ENCODE data around the gene TRABD2B. TPM values are rescaled to one million over a fixed set of nuclear protein-coding genes. Genes with fewer than 3 reads are reported as not detected.
A peak's percentile ranks its signal among the peaks of the same experiment; 100 is the strongest.

The TRABD2B gene
- total and polyA plus RNA-seq, 2 of the 13 experiments (the other 11 are each of a cell fraction or from before 2014, with no cell fraction given) = 0.04 TPM; not detected in 1

- TF ChIP-seq CAMTA2 (CRISPR knock-in tag; IDR thresholded peaks at IDR 0.05; ENCODE audit: borderline replicate concordance) = no peak
- TF ChIP-seq, protein P1, sequence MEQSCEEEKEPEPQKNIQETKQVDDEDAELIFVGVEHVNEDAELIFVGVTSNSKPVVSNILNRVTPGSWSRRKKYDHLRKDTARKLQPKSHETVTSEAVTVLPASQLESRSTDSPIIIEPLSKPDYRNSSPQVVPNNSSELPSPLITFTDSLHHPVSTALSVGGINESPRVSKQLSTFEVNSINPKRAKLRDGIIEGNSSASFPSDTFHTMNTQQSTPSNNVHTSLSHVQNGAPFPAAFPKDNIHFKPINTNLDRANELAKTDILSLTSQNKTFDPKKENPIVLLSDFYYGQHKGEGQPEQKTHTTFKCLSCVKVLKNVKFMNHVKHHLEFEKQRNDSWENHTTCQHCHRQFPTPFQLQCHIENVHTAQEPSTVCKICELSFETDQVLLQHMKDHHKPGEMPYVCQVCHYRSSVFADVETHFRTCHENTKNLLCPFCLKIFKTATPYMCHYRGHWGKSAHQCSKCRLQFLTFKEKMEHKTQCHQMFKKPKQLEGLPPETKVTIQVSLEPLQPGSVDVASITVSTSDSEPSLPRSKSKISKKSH (CRISPR knock-in tag; IDR thresholded peaks at IDR 0.05; ENCODE audit: borderline replicate concordance) = no peak; the same call in 1 of the 2 replicates
- TF ChIP-seq, protein P2, sequence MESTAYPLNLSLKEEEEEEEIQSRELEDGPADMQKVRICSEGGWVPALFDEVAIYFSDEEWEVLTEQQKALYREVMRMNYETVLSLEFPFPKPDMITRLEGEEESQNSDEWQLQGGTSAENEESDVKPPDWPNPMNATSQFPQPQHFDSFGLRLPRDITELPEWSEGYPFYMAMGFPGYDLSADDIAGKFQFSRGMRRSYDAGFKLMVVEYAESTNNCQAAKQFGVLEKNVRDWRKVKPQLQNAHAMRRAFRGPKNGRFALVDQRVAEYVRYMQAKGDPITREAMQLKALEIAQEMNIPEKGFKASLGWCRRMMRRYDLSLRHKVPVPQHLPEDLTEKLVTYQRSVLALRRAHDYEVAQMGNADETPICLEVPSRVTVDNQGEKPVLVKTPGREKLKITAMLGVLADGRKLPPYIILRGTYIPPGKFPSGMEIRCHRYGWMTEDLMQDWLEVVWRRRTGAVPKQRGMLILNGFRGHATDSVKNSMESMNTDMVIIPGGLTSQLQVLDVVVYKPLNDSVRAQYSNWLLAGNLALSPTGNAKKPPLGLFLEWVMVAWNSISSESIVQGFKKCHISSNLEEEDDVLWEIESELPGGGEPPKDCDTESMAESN (CRISPR knock-in tag; conservative IDR thresholded peaks at IDR 0.05) = no peak
- no peak for TF ChIP-seq TBX3 (IDR thresholded peaks at IDR 0.05; ENCODE audit: borderline replicate concordance)
- TF ChIP-seq CSRNP2 (CRISPR knock-in tag; conservative IDR thresholded peaks at IDR 0.05; ENCODE audit: low read depth) = no peak
- TF ChIP-seq, protein P3, sequence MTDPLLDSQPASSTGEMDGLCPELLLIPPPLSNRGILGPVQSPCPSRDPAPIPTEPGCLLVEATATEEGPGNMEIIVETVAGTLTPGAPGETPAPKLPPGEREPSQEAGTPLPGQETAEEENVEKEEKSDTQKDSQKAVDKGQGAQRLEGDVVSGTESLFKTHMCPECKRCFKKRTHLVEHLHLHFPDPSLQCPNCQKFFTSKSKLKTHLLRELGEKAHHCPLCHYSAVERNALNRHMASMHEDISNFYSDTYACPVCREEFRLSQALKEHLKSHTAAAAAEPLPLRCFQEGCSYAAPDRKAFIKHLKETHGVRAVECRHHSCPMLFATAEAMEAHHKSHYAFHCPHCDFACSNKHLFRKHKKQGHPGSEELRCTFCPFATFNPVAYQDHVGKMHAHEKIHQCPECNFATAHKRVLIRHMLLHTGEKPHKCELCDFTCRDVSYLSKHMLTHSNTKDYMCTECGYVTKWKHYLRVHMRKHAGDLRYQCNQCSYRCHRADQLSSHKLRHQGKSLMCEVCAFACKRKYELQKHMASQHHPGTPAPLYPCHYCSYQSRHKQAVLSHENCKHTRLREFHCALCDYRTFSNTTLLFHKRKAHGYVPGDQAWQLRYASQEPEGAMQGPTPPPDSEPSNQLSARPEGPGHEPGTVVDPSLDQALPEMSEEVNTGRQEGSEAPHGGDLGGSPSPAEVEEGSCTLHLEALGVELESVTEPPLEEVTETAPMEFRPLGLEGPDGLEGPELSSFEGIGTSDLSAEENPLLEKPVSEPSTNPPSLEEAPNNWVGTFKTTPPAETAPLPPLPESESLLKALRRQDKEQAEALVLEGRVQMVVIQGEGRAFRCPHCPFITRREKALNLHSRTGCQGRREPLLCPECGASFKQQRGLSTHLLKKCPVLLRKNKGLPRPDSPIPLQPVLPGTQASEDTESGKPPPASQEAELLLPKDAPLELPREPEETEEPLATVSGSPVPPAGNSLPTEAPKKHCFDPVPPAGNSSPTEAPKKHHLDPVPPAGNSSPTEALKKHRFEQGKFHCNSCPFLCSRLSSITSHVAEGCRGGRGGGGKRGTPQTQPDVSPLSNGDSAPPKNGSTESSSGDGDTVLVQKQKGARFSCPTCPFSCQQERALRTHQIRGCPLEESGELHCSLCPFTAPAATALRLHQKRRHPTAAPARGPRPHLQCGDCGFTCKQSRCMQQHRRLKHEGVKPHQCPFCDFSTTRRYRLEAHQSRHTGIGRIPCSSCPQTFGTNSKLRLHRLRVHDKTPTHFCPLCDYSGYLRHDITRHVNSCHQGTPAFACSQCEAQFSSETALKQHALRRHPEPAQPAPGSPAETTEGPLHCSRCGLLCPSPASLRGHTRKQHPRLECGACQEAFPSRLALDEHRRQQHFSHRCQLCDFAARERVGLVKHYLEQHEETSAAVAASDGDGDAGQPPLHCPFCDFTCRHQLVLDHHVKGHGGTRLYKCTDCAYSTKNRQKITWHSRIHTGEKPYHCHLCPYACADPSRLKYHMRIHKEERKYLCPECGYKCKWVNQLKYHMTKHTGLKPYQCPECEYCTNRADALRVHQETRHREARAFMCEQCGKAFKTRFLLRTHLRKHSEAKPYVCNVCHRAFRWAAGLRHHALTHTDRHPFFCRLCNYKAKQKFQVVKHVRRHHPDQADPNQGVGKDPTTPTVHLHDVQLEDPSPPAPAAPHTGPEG (CRISPR knock-in tag; IDR thresholded peaks at IDR 0.05) = no peak
- TF ChIP-seq ZNF891 (CRISPR knock-in tag; IDR thresholded peaks at IDR 0.05) = no peak
- TF ChIP-seq, protein P4, sequence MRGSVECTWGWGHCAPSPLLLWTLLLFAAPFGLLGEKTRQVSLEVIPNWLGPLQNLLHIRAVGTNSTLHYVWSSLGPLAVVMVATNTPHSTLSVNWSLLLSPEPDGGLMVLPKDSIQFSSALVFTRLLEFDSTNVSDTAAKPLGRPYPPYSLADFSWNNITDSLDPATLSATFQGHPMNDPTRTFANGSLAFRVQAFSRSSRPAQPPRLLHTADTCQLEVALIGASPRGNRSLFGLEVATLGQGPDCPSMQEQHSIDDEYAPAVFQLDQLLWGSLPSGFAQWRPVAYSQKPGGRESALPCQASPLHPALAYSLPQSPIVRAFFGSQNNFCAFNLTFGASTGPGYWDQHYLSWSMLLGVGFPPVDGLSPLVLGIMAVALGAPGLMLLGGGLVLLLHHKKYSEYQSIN (CRISPR knock-in tag; IDR thresholded peaks at IDR 0.05; ENCODE audit: borderline replicate concordance) = no peak
- no peak for TF ChIP-seq RBFOX2 (IDR thresholded peaks at IDR 0.05; ENCODE audit: low read depth, low read length)
- no peak for TF ChIP-seq MTA3 (CRISPR knock-in tag; IDR thresholded peaks at IDR 0.05)
- no peak for TF ChIP-seq KMT2B (CRISPR knock-in tag; IDR thresholded peaks at IDR 0.05)
- 0 out of 2 replicates have a peak, but pooled peaks have one; percentile 22 for TF ChIP-seq ZNF451 (CRISPR knock-in tag; IDR thresholded peaks at IDR 0.05)
- TF ChIP-seq FOXJ3 (CRISPR knock-in tag; IDR thresholded peaks at IDR 0.05; ENCODE audit: borderline replicate concordance) = no peak
- TF ChIP-seq, protein P5, sequence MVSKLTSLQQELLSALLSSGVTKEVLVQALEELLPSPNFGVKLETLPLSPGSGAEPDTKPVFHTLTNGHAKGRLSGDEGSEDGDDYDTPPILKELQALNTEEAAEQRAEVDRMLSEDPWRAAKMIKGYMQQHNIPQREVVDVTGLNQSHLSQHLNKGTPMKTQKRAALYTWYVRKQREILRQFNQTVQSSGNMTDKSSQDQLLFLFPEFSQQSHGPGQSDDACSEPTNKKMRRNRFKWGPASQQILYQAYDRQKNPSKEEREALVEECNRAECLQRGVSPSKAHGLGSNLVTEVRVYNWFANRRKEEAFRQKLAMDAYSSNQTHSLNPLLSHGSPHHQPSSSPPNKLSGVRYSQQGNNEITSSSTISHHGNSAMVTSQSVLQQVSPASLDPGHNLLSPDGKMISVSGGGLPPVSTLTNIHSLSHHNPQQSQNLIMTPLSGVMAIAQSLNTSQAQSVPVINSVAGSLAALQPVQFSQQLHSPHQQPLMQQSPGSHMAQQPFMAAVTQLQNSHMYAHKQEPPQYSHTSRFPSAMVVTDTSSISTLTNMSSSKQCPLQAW (CRISPR knock-in tag; IDR thresholded peaks at IDR 0.05) = peak; percentile 43; the same call in 1 of the 2 replicates
- peak; percentile 52; the same call in 1 of the 2 replicates for TF ChIP-seq MEIS2 (CRISPR knock-in tag; IDR thresholded peaks at IDR 0.05)
- no peak for TF ChIP-seq ZNF850 (CRISPR knock-in tag; conservative IDR thresholded peaks at IDR 0.05)
These were observed 177.7 kb downstream of the TRABD2B start (continued) for GRCh38 chr1:47819574-47819888.
